Activated CD4-positive, alpha-beta T cell treated with anti-CD3 and anti-CD28 coated beads for 36 hours (primary cell): ENCODE data around the gene ZDHHC13. TPM values are rescaled to one million over a fixed set of nuclear protein-coding genes. Genes with fewer than 3 reads are reported as not detected.
"Not testable (repeated sequence)": the region's sequence is repeated elsewhere in the genome, so short reads cannot be mapped to it uniquely, and the experiment has no call there.

ENCODE experiments used
- ATAC-seq: fragments of 200-7000 bp; cut with Tn5 transposase; one replicate; pipeline ENCODE4 v1.10.0; 2021; ENCODE audit warnings: mild to moderate bottlenecking, moderate library complexity
- CTCF ChIA-PET: fragments of 350-600 bp; sonication (Branson Sonifier 250); formaldehyde crosslinking; loops from one replicate; lab custom pipeline; 2021; ENCODE audit warnings: antibody characterized with exemption; lab: Charles Lee
- POLR2A ChIA-PET: fragments of 350-600 bp; sonication (Branson Sonifier 250); formaldehyde crosslinking; loops from one replicate; lab custom pipeline; 2021; ENCODE audit warnings: antibody characterized with exemption, inconsistent platforms; lab: Charles Lee
- DNase-seq: peaks from one replicate; pipeline ENCODE4 v3.0.0-alpha.2; 2020
- H3K27ac Mint-ChIP-seq: one replicate; pipeline ENCODE4 v1.8.0; 2021; ENCODE audit warnings: mixed read lengths
- H3K27me3 Mint-ChIP-seq: one replicate; pipeline ENCODE4 v1.8.0; 2021; ENCODE audit warnings: mixed read lengths
- H3K36me3 Mint-ChIP-seq: one replicate; pipeline ENCODE4 v1.8.0; 2021; ENCODE audit warnings: low read depth, mixed read lengths
- H3K4me1 Mint-ChIP-seq: one replicate; pipeline ENCODE4 v1.8.0; 2021; ENCODE audit warnings: mixed read lengths
- H3K4me3 Mint-ChIP-seq: one replicate; pipeline ENCODE4 v1.8.0; 2021; ENCODE audit warnings: mild to moderate bottlenecking, moderate library complexity, mixed read lengths
- H3K9me3 Mint-ChIP-seq: one replicate; pipeline ENCODE4 v1.8.0; 2021; ENCODE audit warnings: low read depth, mixed read lengths
- intact Hi-C, 2 experiments: fragments of 100-400 bp; cut with DNase I in 1 of 2; cut with micrococcal nuclease in 1 of 2; formaldehyde crosslinking; loops; one replicate each; pipeline versions ENCODE4 v1.14.2 to v1.15.1; 2022 to 2024; cut with DNase I, micrococcal nuclease
- total RNA-seq, 2 experiments: library from RNA; stranded (reverse); gene quantifications; one replicate each; pipeline ENCODE4 v1.2.3, GENCODE V29; 2021

ZDHHC13 gene
- total RNA-seq, 2 experiments from 2014 or later: 22.9 to 25.9 TPM

GRCh38 chr11:19126562-19127325 lies 9.8 kb downstream of the ZDHHC13 start:
- intact Hi-C loops, H3K27me3 Mint-ChIP-seq, H3K9me3 Mint-ChIP-seq, DNase-seq, H3K27ac Mint-ChIP-seq, H3K4me3 Mint-ChIP-seq, ATAC-seq: not testable (repeated sequence)
- POLR2A ChIA-PET: interaction anchor here (0.7 kb wide), 1 partner anchor 846 kb away, joined by 3 read pairs; no protein-coding TSS in a partner anchor
- Mint-ChIP-seq H3K36me3 (peaks cover 56% of the 10 kb centered on the region), H3K4me1 (peaks cover 16% of the 10 kb centered on the region)
- CTCF ChIA-PET: interaction anchor here (1.0 kb wide), 1 partner anchor 50 kb away, joined by 3 read pairs; no protein-coding TSS in a partner anchor

GRCh38 chr11:19134004-19134403 lies 17.0 kb downstream of the ZDHHC13 start:
- ChIA-PET POLR2A (no interaction called here), CTCF (no interaction called here)
- intact Hi-C loops: no loop called here
- Mint-ChIP-seq H3K4me1 (no peaks in the 10 kb centered on the region), H3K27ac (no peak overlapping the region), H3K27me3 (no peaks in the 10 kb centered on the region), H3K36me3 (peaks cover 41% of the 10 kb centered on the region), H3K4me3 (no peak overlapping the region), H3K9me3 (peaks cover 20% of the 10 kb centered on the region)
- ATAC-seq: no peak
- no peak for DNase-seq

GRCh38 chr11:19136884-19137283 lies 19.9 kb downstream of the ZDHHC13 start:
- H3K27me3 Mint-ChIP-seq, H3K4me1 Mint-ChIP-seq, intact Hi-C loops, ATAC-seq, H3K27ac Mint-ChIP-seq, POLR2A ChIA-PET, DNase-seq, H3K4me3 Mint-ChIP-seq, CTCF ChIA-PET: not testable (repeated sequence)
- Mint-ChIP-seq H3K9me3 (peaks cover 15% of the 10 kb centered on the region), H3K36me3 (peaks cover 22% of the 10 kb centered on the region)

GRCh38 chr11:19145319-19145718 lies 28.4 kb downstream of the ZDHHC13 start:
- Mint-ChIP-seq H3K27ac (no peak overlapping the region), H3K27me3 (no peaks in the 10 kb centered on the region), H3K9me3 (no peaks in the 10 kb centered on the region), H3K36me3 (peaks cover 13% of the 10 kb centered on the region), H3K4me3 (no peak overlapping the region), H3K4me1 (no peaks in the 10 kb centered on the region)
- POLR2A ChIA-PET: no interaction called here
- intact Hi-C loops: no loop called here
- CTCF ChIA-PET: interaction anchor here (0.6 kb wide), 1 partner anchor 68 kb away, joined by 3 read pairs; no protein-coding TSS in a partner anchor
- DNase-seq: no peak
- no peak for ATAC-seq

- POLR2A ChIA-PET: no interaction called here
- no peak overlapping the region for H3K27ac Mint-ChIP-seq
- H3K4me3 Mint-ChIP-seq: no peak overlapping the region
- H3K27me3 Mint-ChIP-seq: no peaks in the 10 kb centered on the region
- ATAC-seq (no peak), DNase-seq (no peak)
- no peaks in the 10 kb centered on the region for H3K9me3 Mint-ChIP-seq
- CTCF ChIA-PET: interaction anchor here (0.5 kb wide), 1 partner anchor 721 kb away, joined by 4 read pairs; no protein-coding TSS in a partner anchor
- intact Hi-C loops: no loop called here
- H3K4me1 Mint-ChIP-seq: no peaks in the 10 kb centered on the region
- H3K36me3 Mint-ChIP-seq: peaks cover 52% of the 10 kb centered on the region
Observed at GRCh38 chr11:19156892-19157291, 39.9 kb downstream of the ZDHHC13 start.

- H3K4me3 Mint-ChIP-seq: no peak overlapping the region
- ChIA-PET CTCF (interaction anchor here (1.6 kb wide), 1 partner anchor 90 kb away, joined by 5 read pairs; no protein-coding TSS in a partner anchor), POLR2A (no interaction called here)
- no peaks in the 10 kb centered on the region for H3K27me3 Mint-ChIP-seq
- H3K9me3 Mint-ChIP-seq: no peaks in the 10 kb centered on the region
- no peak for DNase-seq
- no peak for ATAC-seq
- H3K4me1 Mint-ChIP-seq: no peaks in the 10 kb centered on the region
- peaks cover 42% of the 10 kb centered on the region for H3K36me3 Mint-ChIP-seq
- no peak overlapping the region for H3K27ac Mint-ChIP-seq
- intact Hi-C loops: no loop called here
Observed at GRCh38 chr11:19160847-19161246, 43.9 kb downstream of the ZDHHC13 start.

- POLR2A ChIA-PET: no interaction called here
- Mint-ChIP-seq H3K27me3 (no peaks in the 10 kb centered on the region), H3K9me3 (no peaks in the 10 kb centered on the region), H3K27ac (no peak overlapping the region), H3K4me1 (no peaks in the 10 kb centered on the region), H3K36me3 (peaks cover 42% of the 10 kb centered on the region), H3K4me3 (no peak overlapping the region)
- DNase-seq: no peak
- ATAC-seq: no peak
- CTCF ChIA-PET: interaction anchor here (1.6 kb wide), 1 partner anchor 91 kb away, joined by 5 read pairs; no protein-coding TSS in a partner anchor
- intact Hi-C loops: no loop called here
Observed at GRCh38 chr11:19161651-19162050, 44.7 kb downstream of the ZDHHC13 start.

GRCh38 chr11:19162951-19163505 lies 46.1 kb downstream of the ZDHHC13 start:
- no peak for ATAC-seq
- Mint-ChIP-seq H3K36me3 (peaks cover 43% of the 10 kb centered on the region), H3K4me3 (no peak overlapping the region), H3K27ac (no peak overlapping the region), H3K9me3 (no peaks in the 10 kb centered on the region), H3K4me1 (no peaks in the 10 kb centered on the region), H3K27me3 (no peaks in the 10 kb centered on the region)
- ChIA-PET POLR2A (no interaction called here), CTCF (no interaction called here)
- no peak for DNase-seq
- intact Hi-C loops: no loop called here

- no peaks in the 10 kb centered on the region for H3K27me3 Mint-ChIP-seq
- DNase-seq: no peak
- peaks cover 46% of the 10 kb centered on the region for H3K36me3 Mint-ChIP-seq
- CTCF ChIA-PET: no interaction called here
- intact Hi-C loops: no loop called here
- POLR2A ChIA-PET: no interaction called here
- H3K9me3 Mint-ChIP-seq: no peaks in the 10 kb centered on the region
- no peak overlapping the region for H3K27ac Mint-ChIP-seq
- H3K4me3 Mint-ChIP-seq: no peak overlapping the region
- no peak for ATAC-seq
- H3K4me1 Mint-ChIP-seq: no peaks in the 10 kb centered on the region
Observed at GRCh38 chr11:19163617-19164016, 46.6 kb downstream of the ZDHHC13 start.

GRCh38 chr11:19164230-19164855 lies 47.4 kb downstream of the ZDHHC13 start:
- Mint-ChIP-seq H3K4me3 (no peak overlapping the region), H3K36me3 (peaks cover 46% of the 10 kb centered on the region), H3K9me3 (no peaks in the 10 kb centered on the region), H3K4me1 (no peaks in the 10 kb centered on the region), H3K27me3 (no peaks in the 10 kb centered on the region), H3K27ac (no peak overlapping the region)
- intact Hi-C loops: no loop called here
- CTCF ChIA-PET: no interaction called here
- ATAC-seq (no peak), DNase-seq (no peak)
- POLR2A ChIA-PET: no interaction called here

- ATAC-seq: no peak
- DNase-seq: no peak
- Mint-ChIP-seq H3K4me3 (no peak overlapping the region), H3K4me1 (no peaks in the 10 kb centered on the region), H3K36me3 (peaks cover 42% of the 10 kb centered on the region), H3K9me3 (no peaks in the 10 kb centered on the region), H3K27ac (no peak overlapping the region), H3K27me3 (no peaks in the 10 kb centered on the region)
- ChIA-PET CTCF (no interaction called here), POLR2A (no interaction called here)
- intact Hi-C loops: no loop called here
Observed at GRCh38 chr11:19164881-19165280, 47.9 kb downstream of the ZDHHC13 start.
